SK-N-SH (cell line): ENCODE results near the gene IKZF2. TPM values are rescaled to one million over a fixed set of nuclear protein-coding genes. Genes with fewer than 3 reads are reported as not detected.

Experiments used
- CTCF ChIA-PET: fragments of 300-600, 350-600 bp; formaldehyde crosslinking; extraction: SDS; loops from one replicate; lab custom pipeline; 2021; lab: Yijun Ruan, JAX
- POLR2A ChIA-PET: fragments of 350-600 bp; sonication (Branson Sonifier 250); formaldehyde crosslinking; extraction: SDS; loops from one replicate; lab custom pipeline; 2020; ENCODE audit warnings: antibody characterized with exemption, inconsistent platforms; lab: Yijun Ruan, JAX
- DNase-seq: peaks from one replicate; pipeline ENCODE4 v3.0.0; 2012
- H2AFZ ChIP-seq: fragments of 200-600 bp; sonication (generic); 2 replicates; pipeline ENCODE4 v1.8.1; 2016; ENCODE audit warnings: antibody characterized with exemption, mild to moderate bottlenecking, low read depth
- H3F3A ChIP-seq: fragments of 200-600 bp; sonication (generic); replicated peaks from 2 replicates; pipeline ENCODE3; 2016; ENCODE audit warnings: antibody characterized with exemption, mild to moderate bottlenecking; ENCODE audit not compliant: insufficient read depth
- H3K27ac ChIP-seq, 2 experiments: fragments of 200-500 bp in 1 of 2; fragments of 200-600 bp in 1 of 2; sonication (Bioruptor generic) in 1 of 2; sonication (generic), shearing (Covaris generic) in 1 of 2; 2 replicates each; pipeline versions ENCODE4 v1.5.1 to v1.6.1; 2014 to 2016; ENCODE audit warnings: low read depth in 2 of 2, inconsistent platforms in 1 of 2, low read length in 1 of 2, mild to moderate bottlenecking in 1 of 2, mixed read lengths in 1 of 2
- H3K27me3 ChIP-seq: fragments of 200-600 bp; sonication (generic), shearing (Covaris generic); 2 replicates; pipeline ENCODE4 v1.6.1; 2016; ENCODE audit warnings: mixed run types; ENCODE audit not compliant: insufficient read depth
- H3K36me3 ChIP-seq, 2 experiments: fragments of 200-500 bp in 1 of 2; fragments of 200-600 bp in 1 of 2; sonication (Bioruptor generic) in 1 of 2; sonication (generic) in 1 of 2; replicated peaks in 1 of 2; 2 replicates each; pipeline versions ENCODE3 to v1.5.1; 2014 to 2016; ENCODE audit warnings: low read length in 1 of 2, mild to moderate bottlenecking in 1 of 2; ENCODE audit not compliant: insufficient read depth in 2 of 2, control insufficient read depth in 1 of 2
- H3K4me1 ChIP-seq, 2 experiments: fragments of 200-500 bp in 1 of 2; fragments of 200-600 bp in 1 of 2; sonication (Bioruptor generic) in 1 of 2; sonication (generic), shearing (Covaris generic) in 1 of 2; 2 replicates each; pipeline versions ENCODE4 v1.5.1 to v1.6.1; 2014 to 2016; ENCODE audit warnings: low read depth in 1 of 2, low read length in 1 of 2, mixed run types in 1 of 2; ENCODE audit not compliant: insufficient read depth in 2 of 2, control insufficient read depth in 1 of 2
- H3K4me2 ChIP-seq: fragments of 200-600 bp; sonication (generic), shearing (Covaris generic); 2 replicates; pipeline ENCODE4 v1.6.1; 2017; ENCODE audit warnings: mixed run types
- H3K4me3 ChIP-seq, 2 experiments: fragments of 200-500 bp in 1 of 2; fragments of 200-600 bp in 1 of 2; sonication (Bioruptor generic) in 1 of 2; sonication (generic), shearing (Covaris generic) in 1 of 2; 2 replicates each; pipeline versions ENCODE4 v1.5.1 to v1.8.1; 2014 to 2016; ENCODE audit warnings: low read depth in 2 of 2, inconsistent platforms in 1 of 2, low read length in 1 of 2, mild to moderate bottlenecking in 1 of 2, mixed read lengths in 1 of 2, moderate library complexity in 1 of 2
- H3K79me2 ChIP-seq: fragments of 200-600 bp; sonication (generic); 2 replicates; pipeline ENCODE4 v1.8.1; 2017; ENCODE audit warnings: mild to moderate bottlenecking; ENCODE audit not compliant: insufficient read depth
- H3K9ac ChIP-seq: fragments of 200-600 bp; sonication (generic); 2 replicates; pipeline ENCODE4 v1.6.1; 2017; ENCODE audit warnings: mixed run types
- H3K9me2 ChIP-seq: fragments of 200-600 bp; sonication (generic); 2 replicates; pipeline ENCODE4 v1.6.1; 2017; ENCODE audit warnings: mixed run types
- H3K9me3 ChIP-seq: fragments of 200-600 bp; sonication (generic); 2 replicates; pipeline ENCODE4 v1.6.1; 2017; ENCODE audit warnings: mixed run types, mild to moderate bottlenecking, moderate library complexity
- H4K20me1 ChIP-seq: fragments of 200-600 bp; sonication (generic); 2 replicates; pipeline ENCODE4 v1.6.1; 2017; ENCODE audit warnings: mild to moderate bottlenecking, mixed run types; ENCODE audit not compliant: insufficient read depth
- EP300 ChIP-seq, 2 experiments: IDR thresholded peaks; 2 replicates each; pipeline versions ENCODE4 v1.4.0 to v1.6.1; 2012; ENCODE audit warnings: borderline replicate concordance in 1 of 2, low read depth in 1 of 2, low read length in 1 of 2
- FOXM1 ChIP-seq: IDR thresholded peaks from 2 replicates; pipeline ENCODE4 v1.4.0; 2012; ENCODE audit warnings: low read depth, mild to moderate bottlenecking
- GABPA ChIP-seq: IDR thresholded peaks from 2 replicates; pipeline ENCODE4 v1.4.0; 2012; ENCODE audit warnings: low read depth, mild to moderate bottlenecking
- JUND ChIP-seq: IDR thresholded peaks from 2 replicates; pipeline ENCODE4 v1.4.0; 2012
- MEF2A ChIP-seq: IDR thresholded peaks from 2 replicates; pipeline ENCODE4 v1.4.0; 2012; ENCODE audit warnings: low read depth, borderline replicate concordance
- NRF1 ChIP-seq: IDR thresholded peaks from 2 replicates; pipeline ENCODE4 v1.6.1; 2012; ENCODE audit warnings: low read depth, mild to moderate bottlenecking, low read length
- PBX3 ChIP-seq: IDR thresholded peaks from 2 replicates; pipeline ENCODE4; 2012
- POLR2AphosphoS5 ChIP-seq: IDR thresholded peaks from 2 replicates; pipeline ENCODE4 v1.6.1; 2012; ENCODE audit warnings: low read depth, low read length
- REST ChIP-seq: IDR thresholded peaks from 2 replicates; pipeline ENCODE4 v1.6.1; 2012; ENCODE audit warnings: mild to moderate bottlenecking, low read depth, low read length, moderate library complexity
- SIN3A ChIP-seq: IDR thresholded peaks from 2 replicates; pipeline ENCODE4 v1.6.1; 2012; ENCODE audit warnings: low read depth, mild to moderate bottlenecking, low read length, moderate library complexity, borderline replicate concordance
- SMC3 ChIP-seq: IDR thresholded peaks from 2 replicates; pipeline ENCODE4 v1.6.1; 2012; ENCODE audit warnings: low read depth, low read length, improper control_type of control experiment
- TAF1 ChIP-seq: IDR thresholded peaks from 2 replicates; pipeline ENCODE4 v1.6.1; 2012; ENCODE audit warnings: low read depth, mild to moderate bottlenecking, low read length, moderate library complexity, borderline replicate concordance
- TEAD4 ChIP-seq: IDR thresholded peaks from 2 replicates; pipeline ENCODE4 v1.4.0; 2012; ENCODE audit warnings: mild to moderate bottlenecking, borderline replicate concordance; ENCODE audit not compliant: insufficient read depth
- USF1 ChIP-seq: IDR thresholded peaks from 2 replicates; pipeline ENCODE4 v1.4.0; 2012; ENCODE audit warnings: low read depth, borderline replicate concordance
- ZBTB33 ChIP-seq: IDR thresholded peaks from 2 replicates; pipeline ENCODE4 v1.4.0; 2012; ENCODE audit warnings: low read depth, borderline replicate concordance
- WGBS: methylation state at CpG from one replicate; pipeline ENCODE4 v1.1.6; 2017; ENCODE audit warnings: low lambda C conversion rate; 5-methylcytosine and 5-hydroxymethylcytosine counted together
- polyA plus RNA-seq, 3 experiments: library from polyadenylated mRNA; depleted of rRNA; stranded (reverse); fragments of >200 nt; gene quantifications; 2 replicates each; pipeline ENCODE4 v1.2.3, GENCODE V29; 2012
- TF ChIP-seq, protein P1 (sequence below): fragments of 200-600 bp; sonication (generic); IDR thresholded peaks from 2 replicates; pipeline ENCODE4 v1.6.1; 2017; ENCODE audit warnings: antibody characterized with exemption, mild to moderate bottlenecking, moderate library complexity
- TF ChIP-seq, protein P2 (sequence below): IDR thresholded peaks from 2 replicates; pipeline ENCODE4 v1.4.0; 2012; ENCODE audit warnings: low read depth

The IKZF2 gene
- polyA plus RNA-seq, 1 of the 3 experiments (the other 2 are of a cell fraction) = 1.3 TPM

- H3K79me2 ChIP-seq = no peaks in the 10 kb centered on the region
- POLR2A ChIA-PET = no interaction called here
- 89% methylated on average over 3 of the region's 3 CpGs for WGBS
- no peak overlapping the region for H3K27ac ChIP-seq
- no peak for TF ChIP-seq MEF2A
- no peak for TF ChIP-seq REST
- TF ChIP-seq JUND = no peak
- no peak overlapping the region for H3K4me2 ChIP-seq
- DNase-seq = no peak
- H3K4me3 ChIP-seq = no peak overlapping the region
- no peaks in the 10 kb centered on the region for H3K27me3 ChIP-seq
- H3K36me3 ChIP-seq = no peaks in the 10 kb centered on the region
- CTCF ChIA-PET = no interaction called here
- no peaks in the 10 kb centered on the region for H4K20me1 ChIP-seq
- no peak overlapping the region for H3K9ac ChIP-seq
- H3K9me2 ChIP-seq = no peaks in the 10 kb centered on the region
- no peak overlapping the region for H2AFZ ChIP-seq
- no peaks in the 10 kb centered on the region; the same call in 1 of the 2 replicates for H3K9me3 ChIP-seq
- no peaks in the 10 kb centered on the region for H3K4me1 ChIP-seq
- H3F3A ChIP-seq = no peaks in the 10 kb centered on the region
Measured at GRCh38 chr2:213057977-213058376, 93.4 kb downstream of the IKZF2 start.

GRCh38 chr2:213046431-213046830 lies 105.0 kb downstream of the IKZF2 start:
- Histone ChIP-seq H3K36me3 (peaks cover 0 to 2% of the 10 kb centered on the region in 2 experiments), H3K9me2 (peaks cover 6% of the 10 kb centered on the region; the same call in 1 of the 2 replicates), H3K27ac (no peak overlapping the region), H3K79me2 (no peaks in the 10 kb centered on the region), H3K4me1 (no peaks in the 10 kb centered on the region), H3K4me3 (no peak overlapping the region), H2AFZ (no peak overlapping the region), H3K9me3 (no peaks in the 10 kb centered on the region), H3K9ac (no peak overlapping the region), H3K27me3 (no peaks in the 10 kb centered on the region), H3F3A (no peaks in the 10 kb centered on the region), H4K20me1 (no peaks in the 10 kb centered on the region), H3K4me2 (no peak overlapping the region)
- ChIA-PET POLR2A (no interaction called here), CTCF (interaction anchor here (1.0 kb wide), 1 partner anchor 107 kb away, joined by 3 read pairs; no protein-coding TSS in a partner anchor)
- WGBS = 68% methylated on average over 1 of the region's 1 CpG
- DNase-seq = no peak
- TF ChIP-seq NRF1 = no peak
- TF ChIP-seq SIN3A = no peak
- no peak for TF ChIP-seq TAF1
- no peak for TF ChIP-seq JUND
- no peak for TF ChIP-seq MEF2A
- TF ChIP-seq POLR2AphosphoS5 = no peak
- no peak for TF ChIP-seq TEAD4
- TF ChIP-seq, protein P1, sequence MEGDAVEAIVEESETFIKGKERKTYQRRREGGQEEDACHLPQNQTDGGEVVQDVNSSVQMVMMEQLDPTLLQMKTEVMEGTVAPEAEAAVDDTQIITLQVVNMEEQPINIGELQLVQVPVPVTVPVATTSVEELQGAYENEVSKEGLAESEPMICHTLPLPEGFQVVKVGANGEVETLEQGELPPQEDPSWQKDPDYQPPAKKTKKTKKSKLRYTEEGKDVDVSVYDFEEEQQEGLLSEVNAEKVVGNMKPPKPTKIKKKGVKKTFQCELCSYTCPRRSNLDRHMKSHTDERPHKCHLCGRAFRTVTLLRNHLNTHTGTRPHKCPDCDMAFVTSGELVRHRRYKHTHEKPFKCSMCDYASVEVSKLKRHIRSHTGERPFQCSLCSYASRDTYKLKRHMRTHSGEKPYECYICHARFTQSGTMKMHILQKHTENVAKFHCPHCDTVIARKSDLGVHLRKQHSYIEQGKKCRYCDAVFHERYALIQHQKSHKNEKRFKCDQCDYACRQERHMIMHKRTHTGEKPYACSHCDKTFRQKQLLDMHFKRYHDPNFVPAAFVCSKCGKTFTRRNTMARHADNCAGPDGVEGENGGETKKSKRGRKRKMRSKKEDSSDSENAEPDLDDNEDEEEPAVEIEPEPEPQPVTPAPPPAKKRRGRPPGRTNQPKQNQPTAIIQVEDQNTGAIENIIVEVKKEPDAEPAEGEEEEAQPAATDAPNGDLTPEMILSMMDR = no peak
- no peak for TF ChIP-seq GABPA
- TF ChIP-seq SMC3 = no peak
- TF ChIP-seq FOXM1 = no peak
- TF ChIP-seq EP300 (IDR thresholded peaks at IDR 0.05; ENCODE audit: borderline replicate concordance in 1 of 2, low read depth in 1 of 2, low read length in 1 of 2) = no peak
- TF ChIP-seq ZBTB33 = no peak
- TF ChIP-seq PBX3 = no peak
- TF ChIP-seq, protein P2, sequence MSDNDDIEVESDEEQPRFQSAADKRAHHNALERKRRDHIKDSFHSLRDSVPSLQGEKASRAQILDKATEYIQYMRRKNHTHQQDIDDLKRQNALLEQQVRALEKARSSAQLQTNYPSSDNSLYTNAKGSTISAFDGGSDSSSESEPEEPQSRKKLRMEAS = no peak
- no peak for TF ChIP-seq USF1
